GM12891 (cell line): ENCODE measurements around the gene CCNQ.

Experiments
- DNase-seq: peaks from one replicate; pipeline ENCODE4 v3.0.0; 2011; ENCODE audit warnings: low spot score; ENCODE audit not compliant: insufficient read length
- FAIRE-seq: peaks from 2 replicates; lab custom pipeline; 2011; peaks lifted over from hg19 to GRCh38; lab: Jason Lieb, UNC
- PAX5 ChIP-seq: IDR thresholded peaks from 2 replicates; pipeline ENCODE4 v1.6.1; 2011; ENCODE audit warnings: low read length, moderate library complexity, mild to moderate bottlenecking; ENCODE audit not compliant: insufficient read depth, severe bottlenecking
- POLR2A ChIP-seq: IDR thresholded peaks from 2 replicates; pipeline ENCODE4 v1.6.1; 2011; ENCODE audit warnings: low read depth, low read length, control low read depth
- POLR2AphosphoS5 ChIP-seq: IDR thresholded peaks from 2 replicates; pipeline ENCODE4 v1.6.1; 2011; ENCODE audit warnings: low read depth, low read length, control low read depth
- POU2F2 ChIP-seq: IDR thresholded peaks from 2 replicates; pipeline ENCODE4 v1.6.1; 2011; ENCODE audit warnings: low read depth, mild to moderate bottlenecking, control low read depth, low read length, moderate library complexity
- SPI1 ChIP-seq: IDR thresholded peaks from 2 replicates; pipeline ENCODE4 v1.6.1; 2011; ENCODE audit warnings: low read depth, low read length, control low read depth
- TAF1 ChIP-seq: IDR thresholded peaks from 2 replicates; pipeline ENCODE4 v1.6.1; 2011; ENCODE audit warnings: low read depth, low read length, control low read depth

Gene CCNQ

GRCh38 chrX:153546386-153546785 is 52.6 kb downstream of the CCNQ start:
- DNase-seq (no peak), FAIRE-seq (no peak)
- TF ChIP-seq POU2F2: no peak
- no peak for TF ChIP-seq PAX5
- no peak for TF ChIP-seq POLR2AphosphoS5
- no peak for TF ChIP-seq TAF1
- TF ChIP-seq POLR2A: no peak
- no peak for TF ChIP-seq SPI1

- TF ChIP-seq POLR2A: no peak
- no peak for TF ChIP-seq POU2F2
- no peak for TF ChIP-seq SPI1
- no peak for TF ChIP-seq POLR2AphosphoS5
- no peak for TF ChIP-seq TAF1
- TF ChIP-seq PAX5: no peak
- DNase-seq (no peak), FAIRE-seq (no peak)
These were observed 54.2 kb downstream of the CCNQ start for GRCh38 chrX:153544727-153545126.

GRCh38 chrX:153539979-153540358 is 59.0 kb downstream of the CCNQ start:
- TF ChIP-seq POU2F2: no peak
- no peak for TF ChIP-seq TAF1
- no peak for TF ChIP-seq PAX5
- no peak for TF ChIP-seq POLR2A
- TF ChIP-seq POLR2AphosphoS5: no peak
- no peak for TF ChIP-seq SPI1
- FAIRE-seq (no peak), DNase-seq (no peak)

- FAIRE-seq (peak; percentile 96), DNase-seq (peak; percentile 77)
- TF ChIP-seq PAX5 (no peak), POLR2A (no peak)
These were observed 59.6 kb downstream of the CCNQ start for GRCh38 chrX:153539171-153539978.

- TF ChIP-seq POLR2A (no peak), SPI1 (no peak), TAF1 (no peak), PAX5 (no peak), POLR2AphosphoS5 (no peak), POU2F2 (no peak)
- FAIRE-seq (no peak), DNase-seq (no peak)
These were observed 60.5 kb downstream of the CCNQ start for GRCh38 chrX:153538424-153538823.
